PFSK-1 (cell line): ENCODE data around the gene CHRND.

Experiments used
- FOXP2 ChIP-seq: optimal IDR thresholded peaks from 2 replicates; pipeline ENCODE3; 2011; ENCODE audit warnings: borderline replicate concordance, control low read depth, inconsistent platforms; ENCODE audit not compliant: insufficient read depth; ENCODE audit errors: extremely low read length, extremely low read depth
- POLR2AphosphoS5 ChIP-seq: IDR thresholded peaks from 2 replicates; pipeline ENCODE4 v1.6.1; 2012; ENCODE audit warnings: low read depth, mild to moderate bottlenecking, control low read depth, low read length, moderate library complexity
- REST ChIP-seq, 2 experiments: IDR thresholded peaks; 2 replicates each; pipeline versions ENCODE4 v1.6.1 to v1.8.0; 2011 to 2012; ENCODE audit warnings: low read depth in 2 of 2, low read length in 2 of 2, control low read depth in 1 of 2, inconsistent platforms in 1 of 2, mild to moderate bottlenecking in 1 of 2, moderate library complexity in 1 of 2; ENCODE audit not compliant: insufficient read depth in 1 of 2
- SIN3A ChIP-seq: IDR thresholded peaks from 2 replicates; pipeline ENCODE4 v1.6.1; 2012; ENCODE audit warnings: mild to moderate bottlenecking, low read length, moderate library complexity, borderline replicate concordance; ENCODE audit not compliant: insufficient read depth
- TAF1 ChIP-seq: IDR thresholded peaks from 2 replicates; pipeline ENCODE4 v1.6.1; 2012; ENCODE audit warnings: low read length, control low read depth, borderline replicate concordance; ENCODE audit not compliant: insufficient read depth

- TF ChIP-seq POLR2AphosphoS5 (no peak), REST (IDR thresholded peaks at IDR 0.05; ENCODE audit: insufficient read depth in 1 of 2, low read depth in 2 of 2, low read length in 2 of 2) (no peak), TAF1 (no peak), SIN3A (no peak), FOXP2 (no peak)
Observed at GRCh38 chr2:232483923-232484627, 41.9 kb upstream of the CHRND start.
